OCI-LY1 (cell line): ENCODE data around the gene ENG.

Experiments used
- EZH2 ChIP-seq: fragments of 200-600 bp; sonication (generic), shearing (Covaris generic); IDR thresholded peaks from 2 replicates; pipeline ENCODE4 v1.8.0; 2017; ENCODE audit warnings: borderline replicate concordance, mixed run types, mild to moderate bottlenecking, antibody characterized with exemption, low read length, moderate library complexity, mixed read lengths
- TF ChIP-seq, protein P1 (sequence below): fragments of 200-600 bp; sonication (generic), shearing (Covaris generic); IDR thresholded peaks from 2 replicates; pipeline ENCODE4 v1.5.1; 2017; ENCODE audit warnings: mild to moderate bottlenecking, antibody characterized with exemption, low read length, moderate library complexity, mixed read lengths

DNA sequence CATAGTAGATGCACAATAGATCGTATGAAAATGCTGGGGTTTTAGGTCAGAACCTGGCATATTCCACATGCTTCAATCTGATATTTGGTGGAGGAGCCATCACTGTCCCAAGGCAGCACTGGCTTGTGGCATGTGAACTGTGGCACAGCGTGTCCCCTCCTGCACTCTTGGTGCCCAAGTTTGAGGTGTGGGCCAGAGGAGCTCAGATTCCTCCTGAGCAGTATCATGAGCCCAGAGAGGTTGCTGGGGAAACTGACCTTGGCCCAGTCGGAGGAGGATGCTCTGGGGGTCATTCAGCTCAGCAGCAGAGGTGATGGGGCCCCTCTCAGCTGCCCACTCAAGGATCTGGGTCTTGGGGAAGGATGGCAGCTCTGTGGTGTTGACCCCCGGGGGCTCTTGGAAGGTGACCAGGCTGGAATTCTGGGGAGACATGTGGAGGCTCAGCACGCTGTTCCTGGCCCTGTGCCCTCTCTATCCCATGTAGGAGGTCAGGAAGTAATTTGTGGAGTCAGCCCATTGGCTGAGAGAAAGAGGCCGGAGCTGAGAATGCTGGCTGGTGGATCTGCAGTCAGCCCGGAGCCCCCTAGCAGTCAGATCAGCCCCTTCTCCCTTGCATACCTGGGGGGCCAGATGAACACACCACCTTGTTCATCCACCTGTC lies 28.1 kb downstream of the ENG start:
- TF ChIP-seq, protein P1, sequence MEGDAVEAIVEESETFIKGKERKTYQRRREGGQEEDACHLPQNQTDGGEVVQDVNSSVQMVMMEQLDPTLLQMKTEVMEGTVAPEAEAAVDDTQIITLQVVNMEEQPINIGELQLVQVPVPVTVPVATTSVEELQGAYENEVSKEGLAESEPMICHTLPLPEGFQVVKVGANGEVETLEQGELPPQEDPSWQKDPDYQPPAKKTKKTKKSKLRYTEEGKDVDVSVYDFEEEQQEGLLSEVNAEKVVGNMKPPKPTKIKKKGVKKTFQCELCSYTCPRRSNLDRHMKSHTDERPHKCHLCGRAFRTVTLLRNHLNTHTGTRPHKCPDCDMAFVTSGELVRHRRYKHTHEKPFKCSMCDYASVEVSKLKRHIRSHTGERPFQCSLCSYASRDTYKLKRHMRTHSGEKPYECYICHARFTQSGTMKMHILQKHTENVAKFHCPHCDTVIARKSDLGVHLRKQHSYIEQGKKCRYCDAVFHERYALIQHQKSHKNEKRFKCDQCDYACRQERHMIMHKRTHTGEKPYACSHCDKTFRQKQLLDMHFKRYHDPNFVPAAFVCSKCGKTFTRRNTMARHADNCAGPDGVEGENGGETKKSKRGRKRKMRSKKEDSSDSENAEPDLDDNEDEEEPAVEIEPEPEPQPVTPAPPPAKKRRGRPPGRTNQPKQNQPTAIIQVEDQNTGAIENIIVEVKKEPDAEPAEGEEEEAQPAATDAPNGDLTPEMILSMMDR, result no peak
- TF ChIP-seq EZH2, result no peak
